Fibroblast of skin of back (primary cell): ENCODE results near the gene NMNAT2. TPM values are rescaled to one million over a fixed set of nuclear protein-coding genes. Genes with fewer than 3 reads are reported as not detected.
"Not testable (repeated sequence)": the region's sequence is repeated elsewhere in the genome, so short reads cannot be mapped to it uniquely, and the experiment has no call there.

Experiments used
- DNase-seq: peaks from one replicate; pipeline ENCODE4 v3.0.0-alpha.2; 2013
- polyA plus RNA-seq, 2 experiments: library from polyadenylated mRNA; unstranded; fragments of 120-200 nt; gene quantifications; one replicate each; pipeline ENCODE4 v1.2.1, GENCODE V29; 2013; ENCODE audit not compliant: insufficient read length in 2 of 2

NMNAT2 gene
- polyA plus RNA-seq (2013, experiment 1 of 2; ENCODE audit: insufficient read length) = 2.2 TPM
- polyA plus RNA-seq (2013, experiment 2 of 2; ENCODE audit: insufficient read length) = 1.8 TPM

- DNase-seq = peak; percentile 9
These were observed at the start of gene NMNAT2 for GRCh38 chr1:183417772-183418491. NMNAT2 (minus strand) TSS chr1:183418380; CDS start chr1:183418267, 113 bp downstream.

GRCh38 chr1:183467687-183468086 lies 49.5 kb upstream of the NMNAT2 start:
- no peak for DNase-seq

- DNase-seq = no peak
These were observed 48.6 kb upstream of the NMNAT2 start for GRCh38 chr1:183466781-183467180.

GRCh38 chr1:183463566-183463965 lies 45.4 kb upstream of the NMNAT2 start:
- no peak for DNase-seq

- no peak for DNase-seq
These were observed 43.2 kb upstream of the NMNAT2 start for GRCh38 chr1:183461350-183461749.

- no peak for DNase-seq
These were observed 42.4 kb upstream of the NMNAT2 start for GRCh38 chr1:183460596-183460995.

- DNase-seq = no peak
These were observed 39.3 kb upstream of the NMNAT2 start for GRCh38 chr1:183457449-183457848.

GRCh38 chr1:183456826-183457225 lies 38.6 kb upstream of the NMNAT2 start:
- DNase-seq = no peak

GRCh38 chr1:183454377-183454776 lies 36.2 kb upstream of the NMNAT2 start:
- DNase-seq = no peak

- no peak for DNase-seq
These were observed 31.9 kb upstream of the NMNAT2 start for GRCh38 chr1:183450093-183450492.

- DNase-seq = no peak
These were observed 31.1 kb upstream of the NMNAT2 start for GRCh38 chr1:183449223-183449770.

- peak; percentile 27 for DNase-seq
These were observed 26.1 kb upstream of the NMNAT2 start for GRCh38 chr1:183444243-183444642.

- no peak for DNase-seq
These were observed 25.3 kb upstream of the NMNAT2 start for GRCh38 chr1:183443466-183443865.

- peak; percentile 20 for DNase-seq
These were observed 24.8 kb upstream of the NMNAT2 start for GRCh38 chr1:183443011-183443410.

GRCh38 chr1:183438060-183438459 lies 19.9 kb upstream of the NMNAT2 start:
- DNase-seq = no peak

- no peak for DNase-seq
These were observed 17.3 kb upstream of the NMNAT2 start for GRCh38 chr1:183435497-183435896.

- no peak for DNase-seq
These were observed 15.5 kb upstream of the NMNAT2 start for GRCh38 chr1:183433703-183434102.

- DNase-seq = peak; percentile 12
These were observed 14.3 kb upstream of the NMNAT2 start for GRCh38 chr1:183432548-183432875.

- DNase-seq = no peak
These were observed 13.8 kb upstream of the NMNAT2 start for GRCh38 chr1:183431840-183432547.

GRCh38 chr1:183427591-183427990 lies 9.4 kb upstream of the NMNAT2 start:
- DNase-seq = not testable (repeated sequence)

- no peak for DNase-seq
These were observed 6.5 kb upstream of the NMNAT2 start for GRCh38 chr1:183424691-183425090.

GRCh38 chr1:183423541-183423940 lies 5.4 kb upstream of the NMNAT2 start:
- DNase-seq = no peak

GRCh38 chr1:183419399-183419798 lies 1.2 kb upstream of the NMNAT2 start:
- DNase-seq = no peak

- no peak for DNase-seq
These were observed 516 bp upstream of the NMNAT2 start for GRCh38 chr1:183418696-183419095.
